OCI-LY1 (cell line): Measurements from ENCODE around the gene KRCC1.

ENCODE experiments used
- H2AFZ ChIP-seq: fragments of 200-600 bp; sonication (generic), shearing (Covaris generic); 2 replicates; pipeline ENCODE4 v1.6.0; 2014; ENCODE audit warnings: antibody characterized with exemption, mild to moderate bottlenecking, low read length
- H3F3A ChIP-seq: fragments of 200-600 bp; sonication (generic), shearing (Covaris generic); 2 replicates; pipeline ENCODE4 v1.6.0; 2014; ENCODE audit warnings: mild to moderate bottlenecking, antibody characterized with exemption, low read length, moderate library complexity; ENCODE audit not compliant: insufficient read depth
- H3K27ac ChIP-seq: fragments of 200-600 bp; sonication (generic); 2 replicates; pipeline ENCODE4 v1.5.1; 2014; ENCODE audit warnings: low read length, mixed run types, mild to moderate bottlenecking, low read depth; ENCODE audit not compliant: poor library complexity, severe bottlenecking
- H3K27me3 ChIP-seq: fragments of 200-600 bp; sonication (generic); 2 replicates; pipeline ENCODE4 v1.6.0; 2014; ENCODE audit warnings: antibody characterized with exemption, mild to moderate bottlenecking, low read length, moderate library complexity; ENCODE audit not compliant: insufficient read depth
- H3K36me3 ChIP-seq: fragments of 200-600 bp; sonication (generic); 2 replicates; pipeline ENCODE4 v1.6.1; 2014; ENCODE audit warnings: mild to moderate bottlenecking, antibody characterized with exemption, low read length, moderate library complexity, mixed read lengths; ENCODE audit not compliant: insufficient read depth
- H3K4me1 ChIP-seq: fragments of 200-600 bp; sonication (generic); 2 replicates; pipeline ENCODE4 v1.5.1; 2014; ENCODE audit warnings: mild to moderate bottlenecking, low read length, moderate library complexity; ENCODE audit not compliant: insufficient read depth, severe bottlenecking
- H3K4me2 ChIP-seq: fragments of 200-600 bp; sonication (generic), shearing (Covaris generic); 2 replicates; pipeline ENCODE4 v1.6.1; 2014; ENCODE audit warnings: low read length
- H3K4me3 ChIP-seq: fragments of 200-600 bp; sonication (generic); 2 replicates; pipeline ENCODE4 v1.5.1; 2014; ENCODE audit warnings: low read length, low read depth, mild to moderate bottlenecking, mixed read lengths; ENCODE audit not compliant: poor library complexity, severe bottlenecking
- H3K79me2 ChIP-seq: fragments of 200-600 bp; shearing (Covaris generic); 2 replicates; pipeline ENCODE4 v1.6.1; 2016; ENCODE audit warnings: mixed run types, low read length, mixed read lengths; ENCODE audit not compliant: insufficient read depth
- H3K9ac ChIP-seq: fragments of 200-600 bp; sonication (generic), shearing (Covaris generic); 2 replicates; pipeline ENCODE4 v1.6.1; 2014; ENCODE audit warnings: mild to moderate bottlenecking, low read length, mixed read lengths
- H3K9me2 ChIP-seq: fragments of 200-600 bp; sonication (generic), shearing (Covaris generic); 2 replicates; pipeline ENCODE4 v1.6.1; 2014; ENCODE audit warnings: low read depth, mild to moderate bottlenecking, low read length, mixed read lengths
- H3K9me3 ChIP-seq: fragments of 200-600 bp; shearing (Covaris generic); 2 replicates; pipeline ENCODE4 v1.6.1; 2014; ENCODE audit warnings: low read length, mixed read lengths
- H4K20me1 ChIP-seq: fragments of 200-600 bp; sonication (generic), shearing (Covaris generic); 2 replicates; pipeline ENCODE4 v1.6.0; 2016; ENCODE audit warnings: mild to moderate bottlenecking, low read length; ENCODE audit not compliant: insufficient read depth
- EZH2 ChIP-seq: fragments of 200-600 bp; sonication (generic), shearing (Covaris generic); IDR thresholded peaks from 2 replicates; pipeline ENCODE4 v1.8.0; 2017; ENCODE audit warnings: borderline replicate concordance, mixed run types, mild to moderate bottlenecking, antibody characterized with exemption, low read length, moderate library complexity, mixed read lengths
- TF ChIP-seq, protein P1 (sequence below): fragments of 200-600 bp; sonication (generic), shearing (Covaris generic); IDR thresholded peaks from 2 replicates; pipeline ENCODE4 v1.5.1; 2017; ENCODE audit warnings: mild to moderate bottlenecking, antibody characterized with exemption, low read length, moderate library complexity, mixed read lengths

The KRCC1 gene

DNA sequence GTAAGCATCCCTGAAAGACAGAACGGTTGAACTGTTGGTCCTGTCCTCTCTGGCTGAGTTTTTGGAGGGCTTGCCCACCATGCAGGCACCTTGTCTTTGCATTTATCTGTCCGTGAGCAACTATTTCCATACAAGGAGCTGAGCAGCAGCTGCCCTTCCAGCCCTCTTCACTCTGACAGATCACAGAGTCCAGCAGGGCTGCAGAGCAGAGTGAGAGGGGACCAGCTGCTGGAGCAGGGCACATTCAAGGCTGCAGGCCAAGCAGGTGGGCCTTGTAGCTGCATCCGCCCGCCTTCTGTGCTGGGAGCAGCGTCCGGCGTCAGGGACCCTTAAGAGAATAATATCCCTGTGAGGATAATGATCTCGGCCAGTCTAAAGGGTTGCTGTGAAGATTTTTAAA, 21.5 kb upstream of the KRCC1 start:
- TF ChIP-seq EZH2: no peak
- TF ChIP-seq, protein P1, sequence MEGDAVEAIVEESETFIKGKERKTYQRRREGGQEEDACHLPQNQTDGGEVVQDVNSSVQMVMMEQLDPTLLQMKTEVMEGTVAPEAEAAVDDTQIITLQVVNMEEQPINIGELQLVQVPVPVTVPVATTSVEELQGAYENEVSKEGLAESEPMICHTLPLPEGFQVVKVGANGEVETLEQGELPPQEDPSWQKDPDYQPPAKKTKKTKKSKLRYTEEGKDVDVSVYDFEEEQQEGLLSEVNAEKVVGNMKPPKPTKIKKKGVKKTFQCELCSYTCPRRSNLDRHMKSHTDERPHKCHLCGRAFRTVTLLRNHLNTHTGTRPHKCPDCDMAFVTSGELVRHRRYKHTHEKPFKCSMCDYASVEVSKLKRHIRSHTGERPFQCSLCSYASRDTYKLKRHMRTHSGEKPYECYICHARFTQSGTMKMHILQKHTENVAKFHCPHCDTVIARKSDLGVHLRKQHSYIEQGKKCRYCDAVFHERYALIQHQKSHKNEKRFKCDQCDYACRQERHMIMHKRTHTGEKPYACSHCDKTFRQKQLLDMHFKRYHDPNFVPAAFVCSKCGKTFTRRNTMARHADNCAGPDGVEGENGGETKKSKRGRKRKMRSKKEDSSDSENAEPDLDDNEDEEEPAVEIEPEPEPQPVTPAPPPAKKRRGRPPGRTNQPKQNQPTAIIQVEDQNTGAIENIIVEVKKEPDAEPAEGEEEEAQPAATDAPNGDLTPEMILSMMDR: no peak
- no peak overlapping the region for H3K9ac ChIP-seq
- no peak overlapping the region for H3K4me3 ChIP-seq
- H4K20me1 ChIP-seq: no peaks in the 10 kb centered on the region
- no peak overlapping the region for H3K27ac ChIP-seq
- no peaks in the 10 kb centered on the region for H3K27me3 ChIP-seq
- H3K36me3 ChIP-seq: no peaks in the 10 kb centered on the region
- no peaks in the 10 kb centered on the region for H3K9me2 ChIP-seq
- H3K79me2 ChIP-seq: no peaks in the 10 kb centered on the region
- no peak overlapping the region for H3K4me2 ChIP-seq
- no peaks in the 10 kb centered on the region for H3F3A ChIP-seq
- no peaks in the 10 kb centered on the region for H3K9me3 ChIP-seq
- H3K4me1 ChIP-seq: no peaks in the 10 kb centered on the region
- H2AFZ ChIP-seq: no peak overlapping the region

DNA sequence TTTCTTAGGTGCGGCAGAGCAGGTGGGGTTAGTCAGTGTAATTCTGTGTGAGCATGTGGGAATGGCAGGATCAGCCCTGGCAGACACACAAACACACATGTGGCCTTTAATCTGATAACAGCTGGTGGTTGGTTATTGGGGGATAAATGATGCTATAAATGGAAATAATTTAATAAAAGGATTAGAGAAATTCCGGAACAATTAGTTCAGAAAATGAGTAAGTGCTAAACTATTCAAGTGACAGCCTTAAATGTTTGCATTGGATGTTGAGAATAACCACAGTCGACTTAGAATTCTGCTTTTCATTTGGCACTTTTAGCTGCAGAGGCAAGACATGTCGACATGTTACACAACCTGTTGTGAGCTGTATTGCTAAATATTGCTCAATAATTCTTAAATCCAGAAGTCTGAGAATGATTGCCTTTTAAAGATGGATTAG, 19.3 kb upstream of the KRCC1 start:
- no peak for TF ChIP-seq EZH2
- TF ChIP-seq, protein P1: no peak
- no peak overlapping the region for H3K27ac ChIP-seq
- H3K36me3 ChIP-seq: no peaks in the 10 kb centered on the region
- no peaks in the 10 kb centered on the region for H3K9me2 ChIP-seq
- no peaks in the 10 kb centered on the region for H4K20me1 ChIP-seq
- H3K4me1 ChIP-seq: no peaks in the 10 kb centered on the region
- H3K4me2 ChIP-seq: no peak overlapping the region
- H3K79me2 ChIP-seq: no peaks in the 10 kb centered on the region
- no peak overlapping the region for H3K9ac ChIP-seq
- H2AFZ ChIP-seq: no peak overlapping the region
- no peaks in the 10 kb centered on the region for H3K9me3 ChIP-seq
- no peaks in the 10 kb centered on the region for H3F3A ChIP-seq
- H3K27me3 ChIP-seq: no peaks in the 10 kb centered on the region
- H3K4me3 ChIP-seq: no peak overlapping the region

DNA sequence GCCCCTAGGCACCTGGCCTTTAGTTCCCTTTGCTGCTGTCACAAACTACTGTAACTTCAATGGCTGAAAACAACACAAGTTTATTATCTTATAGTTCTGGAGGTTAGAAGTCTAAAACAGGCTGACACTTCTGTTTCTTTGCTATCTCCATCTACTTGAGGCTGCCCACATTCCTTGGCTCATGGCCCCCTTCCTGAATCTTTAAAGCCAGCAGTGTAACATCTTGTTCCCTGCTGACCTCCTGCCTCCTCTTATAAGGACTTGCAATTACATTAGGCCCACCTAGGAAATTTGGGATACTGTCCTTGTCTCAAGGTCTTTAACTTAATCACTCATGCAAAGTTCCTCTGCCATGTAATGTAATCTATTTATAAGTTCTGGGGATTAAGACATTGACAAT, 18.6 kb upstream of the KRCC1 start:
- Histone ChIP-seq H3K27me3 (no peaks in the 10 kb centered on the region), H3K9me3 (no peaks in the 10 kb centered on the region), H3F3A (no peaks in the 10 kb centered on the region), H3K4me1 (no peaks in the 10 kb centered on the region), H3K27ac (no peak overlapping the region), H4K20me1 (no peaks in the 10 kb centered on the region), H3K9ac (no peak overlapping the region), H3K36me3 (no peaks in the 10 kb centered on the region), H3K9me2 (no peaks in the 10 kb centered on the region), H2AFZ (no peak overlapping the region), H3K4me2 (no peak overlapping the region), H3K4me3 (no peak overlapping the region), H3K79me2 (no peaks in the 10 kb centered on the region)
- TF ChIP-seq, protein P1: no peak
- TF ChIP-seq EZH2: no peak
